Measurements from ENCODE around the gene GRAMD1A. TPM values are rescaled to one million over a fixed set of nuclear protein-coding genes. Genes with fewer than 3 reads are reported as not detected.

Gene GRAMD1A
- total RNA-seq, 2 experiments from 2014 or later, result 221 to 229 TPM

DNA sequence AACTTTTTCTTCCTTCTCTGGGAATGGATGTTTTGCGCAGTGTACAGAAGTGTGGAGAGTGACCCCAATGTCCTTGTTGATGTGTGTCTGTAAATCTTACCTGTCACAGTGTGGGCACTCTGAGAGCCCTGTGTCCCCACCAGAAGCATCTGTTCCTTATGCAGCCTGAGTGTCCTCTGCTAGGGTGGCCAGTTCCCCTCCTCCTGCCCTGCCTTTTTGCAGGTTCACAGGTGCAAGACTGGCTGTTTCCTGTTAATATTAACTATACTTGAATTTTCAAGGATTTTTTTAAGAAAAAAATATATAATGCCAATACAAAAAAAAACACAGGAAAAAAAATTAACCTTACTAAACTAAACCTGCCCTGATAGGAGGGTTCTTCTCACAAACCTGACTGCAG, 12.0 kb upstream of the GRAMD1A start:
- H3K4me3 ChIP-seq (ENCODE audit: low read length), result no peak overlapping the region
- Mint-ChIP-seq H3K9me3 (no peaks in the 10 kb centered on the region), H3K27me3 (no peaks in the 10 kb centered on the region), H3K4me1 (ENCODE audit: low read depth) (peaks cover 45% of the 10 kb centered on the region), H3K36me3 (ENCODE audit: low read depth) (no peaks in the 10 kb centered on the region), H3K4me3 (no peak overlapping the region), H3K27ac (no peak overlapping the region)
- TF ChIP-seq, protein P1, sequence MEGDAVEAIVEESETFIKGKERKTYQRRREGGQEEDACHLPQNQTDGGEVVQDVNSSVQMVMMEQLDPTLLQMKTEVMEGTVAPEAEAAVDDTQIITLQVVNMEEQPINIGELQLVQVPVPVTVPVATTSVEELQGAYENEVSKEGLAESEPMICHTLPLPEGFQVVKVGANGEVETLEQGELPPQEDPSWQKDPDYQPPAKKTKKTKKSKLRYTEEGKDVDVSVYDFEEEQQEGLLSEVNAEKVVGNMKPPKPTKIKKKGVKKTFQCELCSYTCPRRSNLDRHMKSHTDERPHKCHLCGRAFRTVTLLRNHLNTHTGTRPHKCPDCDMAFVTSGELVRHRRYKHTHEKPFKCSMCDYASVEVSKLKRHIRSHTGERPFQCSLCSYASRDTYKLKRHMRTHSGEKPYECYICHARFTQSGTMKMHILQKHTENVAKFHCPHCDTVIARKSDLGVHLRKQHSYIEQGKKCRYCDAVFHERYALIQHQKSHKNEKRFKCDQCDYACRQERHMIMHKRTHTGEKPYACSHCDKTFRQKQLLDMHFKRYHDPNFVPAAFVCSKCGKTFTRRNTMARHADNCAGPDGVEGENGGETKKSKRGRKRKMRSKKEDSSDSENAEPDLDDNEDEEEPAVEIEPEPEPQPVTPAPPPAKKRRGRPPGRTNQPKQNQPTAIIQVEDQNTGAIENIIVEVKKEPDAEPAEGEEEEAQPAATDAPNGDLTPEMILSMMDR (IDR thresholded peaks at IDR 0.05), result no peak
- ChIA-PET POLR2A (interaction anchor here (1.1 kb wide), 1 partner anchor 8 kb away, joined by 5 read pairs; no protein-coding TSS in a partner anchor), CTCF (no interaction called here)
- no peaks in the 10 kb centered on the region for H3K36me3 ChIP-seq (ENCODE audit: insufficient read depth, low read length)
- intact Hi-C loops (cut with DNase I, micrococcal nuclease), result no loop called here
- no peaks in the 10 kb centered on the region for H3K9me3 ChIP-seq (ENCODE audit: control insufficient read depth in 1 of 2, insufficient read depth in 1 of 2, low read length in 2 of 2)
- H3K4me1 ChIP-seq (ENCODE audit: insufficient read depth, low read length), result peaks cover 15% of the 10 kb centered on the region
- H3K27me3 ChIP-seq (ENCODE audit: control insufficient read depth in 1 of 2, insufficient read depth in 2 of 2, low read length in 2 of 2), result no peaks in the 10 kb centered on the region
- DNase-seq, result no peak
- H3K27ac ChIP-seq (ENCODE audit: low read depth in 1 of 2, low read length in 2 of 2), result no peak overlapping the region
- no peak for ATAC-seq (ENCODE audit: poor library complexity)

DNA sequence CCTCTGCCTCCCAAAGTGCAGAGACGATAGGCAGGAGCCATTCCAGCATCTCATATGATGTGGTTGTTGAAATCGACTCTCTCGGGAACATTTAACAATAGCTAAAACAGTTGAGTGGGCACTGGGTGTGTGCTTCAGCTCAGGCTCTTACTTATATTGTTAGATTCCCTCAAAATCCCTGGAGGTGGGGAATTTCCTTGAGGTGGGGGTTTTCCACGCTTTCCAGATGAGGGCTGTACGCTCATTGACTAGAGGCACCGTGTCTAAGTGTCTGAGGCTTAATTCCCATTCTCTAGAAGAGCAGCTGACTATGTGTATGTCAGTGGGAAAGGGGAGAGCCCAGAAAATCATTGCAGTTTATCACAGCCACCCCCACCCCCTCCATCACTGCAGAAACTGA, 10.8 kb upstream of the GRAMD1A start:
- Mint-ChIP-seq H3K36me3 (ENCODE audit: low read depth) (no peaks in the 10 kb centered on the region), H3K27ac (no peak overlapping the region), H3K4me3 (no peak overlapping the region), H3K9me3 (no peaks in the 10 kb centered on the region), H3K4me1 (ENCODE audit: low read depth) (peaks cover 46% of the 10 kb centered on the region), H3K27me3 (no peaks in the 10 kb centered on the region)
- Histone ChIP-seq H3K9me3 (ENCODE audit: control insufficient read depth in 1 of 2, insufficient read depth in 1 of 2, low read length in 2 of 2) (no peaks in the 10 kb centered on the region), H3K36me3 (ENCODE audit: insufficient read depth, low read length) (no peaks in the 10 kb centered on the region), H3K27ac (ENCODE audit: low read depth in 1 of 2, low read length in 2 of 2) (no peak overlapping the region), H3K4me3 (ENCODE audit: low read length) (no peak overlapping the region), H3K4me1 (ENCODE audit: insufficient read depth, low read length) (peaks cover 17% of the 10 kb centered on the region), H3K27me3 (ENCODE audit: control insufficient read depth in 1 of 2, insufficient read depth in 2 of 2, low read length in 2 of 2) (no peaks in the 10 kb centered on the region)
- DNase-seq, result peak in 1 of 14 experiments; percentile 20
- no peak for ATAC-seq (ENCODE audit: poor library complexity)
- TF ChIP-seq, protein P1 (IDR thresholded peaks at IDR 0.05), result no peak
- ChIA-PET POLR2A (interaction anchor here (0.6 kb wide), 1 partner anchor 17 kb away, joined by 3 read pairs; no protein-coding TSS in a partner anchor), CTCF (interaction anchor here (0.7 kb wide), 1 partner anchor 9 kb away, joined by 3 read pairs; no protein-coding TSS in a partner anchor)
- intact Hi-C loops (cut with DNase I, micrococcal nuclease), result no loop called here

DNA sequence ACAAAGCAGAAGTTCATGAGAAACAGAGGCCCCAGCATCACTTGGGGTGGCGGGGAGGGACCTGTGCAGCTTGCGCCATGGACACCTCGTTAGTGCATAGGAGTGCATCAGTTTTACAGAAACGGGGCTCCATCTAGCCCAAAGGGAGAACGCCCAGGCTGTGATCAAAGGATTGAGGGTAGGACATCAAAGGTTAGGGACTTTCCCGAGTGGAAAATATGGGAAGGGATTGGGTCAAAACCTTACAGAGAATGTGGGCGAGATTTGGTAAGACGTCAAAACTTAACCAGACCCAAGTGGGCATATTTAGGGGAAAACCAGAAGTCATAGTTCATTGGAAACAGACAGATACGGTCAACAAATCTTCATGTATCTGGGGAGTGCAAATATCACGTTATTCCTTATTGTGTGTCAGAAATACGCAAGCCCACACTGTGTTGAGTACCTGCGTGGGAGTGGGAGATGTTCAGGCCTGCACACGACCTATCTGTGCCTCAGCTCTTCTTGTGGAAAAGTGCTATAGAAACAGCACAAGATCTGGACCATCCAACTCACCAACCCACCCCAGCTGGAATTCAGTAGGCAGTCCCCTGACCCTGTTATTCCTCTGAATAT, 9.4 kb upstream of the GRAMD1A start:
- no peak overlapping the region for H3K4me3 Mint-ChIP-seq

More for the DNA sequence above, 9.4 kb upstream of the GRAMD1A start:
- no peak overlapping the region for H3K4me3 ChIP-seq (ENCODE audit: low read length)
- ChIA-PET POLR2A (interaction anchor here (1.3 kb wide), 1 partner anchor 24 kb away, joined by 5 read pairs; no protein-coding TSS in a partner anchor), CTCF (no interaction called here)
- Mint-ChIP-seq H3K9me3 (no peaks in the 10 kb centered on the region), H3K4me1 (ENCODE audit: low read depth) (peaks cover 45% of the 10 kb centered on the region), H3K27ac (no peak overlapping the region), H3K36me3 (ENCODE audit: low read depth) (no peaks in the 10 kb centered on the region), H3K27me3 (no peaks in the 10 kb centered on the region)
- peaks cover 0 to 7% of the 10 kb centered on the region in 2 experiments for H3K9me3 ChIP-seq (ENCODE audit: control insufficient read depth in 1 of 2, insufficient read depth in 1 of 2, low read length in 2 of 2)
- peaks cover 21% of the 10 kb centered on the region for H3K4me1 ChIP-seq (ENCODE audit: insufficient read depth, low read length)
- peak in 1 of 14 experiments; percentile 27 for DNase-seq
- no peak overlapping the region for H3K27ac ChIP-seq (ENCODE audit: low read depth in 1 of 2, low read length in 2 of 2)
- TF ChIP-seq, protein P1 (IDR thresholded peaks at IDR 0.05), result no peak
- H3K36me3 ChIP-seq (ENCODE audit: insufficient read depth, low read length), result no peaks in the 10 kb centered on the region
- no peak for ATAC-seq (ENCODE audit: poor library complexity)
- no peaks in the 10 kb centered on the region for H3K27me3 ChIP-seq (ENCODE audit: control insufficient read depth in 1 of 2, insufficient read depth in 2 of 2, low read length in 2 of 2)
- intact Hi-C loops (cut with DNase I, micrococcal nuclease), result no loop called here

Measured in CD4-positive, alpha-beta T cell (primary cell).